ENCODE measurements around the gene NPAS3. TPM values are rescaled to one million over a fixed set of nuclear protein-coding genes. Genes with fewer than 3 reads are reported as not detected.

The NPAS3 gene
- total and polyA plus RNA-seq, 2 donors (not counting 3 experiments of a cell fraction or from before 2014, with no cell fraction given), result 0.10 to 0.13 TPM

DNA sequence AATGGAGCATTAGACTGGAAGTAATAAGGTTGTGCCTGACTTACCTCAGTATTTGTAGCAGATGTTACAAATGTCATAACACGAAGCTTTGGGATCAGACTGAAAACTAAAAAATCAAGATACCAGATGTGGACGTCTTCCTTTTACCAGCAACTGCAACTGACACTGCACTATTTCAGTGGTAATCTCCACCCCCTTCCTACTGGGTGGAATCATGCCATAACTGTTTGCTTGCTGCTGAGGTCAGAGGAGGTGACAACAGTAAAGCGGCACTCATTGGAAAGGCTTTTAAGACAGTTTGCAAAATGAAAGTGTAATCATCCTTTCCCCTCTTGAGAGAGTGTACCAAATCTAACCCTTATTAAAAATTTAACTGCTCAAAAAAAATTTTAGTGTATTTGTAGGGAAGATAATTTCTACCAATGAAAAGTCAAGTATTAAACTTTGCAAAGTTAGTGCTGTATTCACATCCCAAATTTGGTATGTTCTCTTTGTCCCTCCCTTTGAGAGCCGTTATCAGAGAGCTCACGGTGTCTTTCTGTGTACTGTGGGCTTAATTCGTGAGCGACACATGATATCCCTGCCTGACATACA, 420.7 kb downstream of the NPAS3 start:
- H3K9ac ChIP-seq (replicated peaks; ENCODE audit: extremely low read depth, insufficient read depth, low read length), result no peak overlapping the region
- no peak overlapping the region for H3K27ac ChIP-seq (ENCODE audit: insufficient read depth, low read depth, low read length)
- no peaks in the 10 kb centered on the region for H3K36me3 ChIP-seq (ENCODE audit: control insufficient read depth in 2 of 2, extremely low read depth in 1 of 2, insufficient read depth in 2 of 2, low read length in 2 of 2)
- ChIA-PET POLR2A (no interaction called here), CTCF (no interaction called here)
- no peaks in the 10 kb centered on the region for H3K9me3 ChIP-seq (replicated peaks; ENCODE audit: control insufficient read depth, insufficient read depth, low read length)
- H3K9me1 ChIP-seq (replicated peaks; ENCODE audit: control insufficient read depth, extremely low read depth, insufficient read depth, low read length), result no peaks in the 10 kb centered on the region
- FAIRE-seq (no peak), DNase-seq (ENCODE audit: low read depth, low spot score) (no peak)
- intact Hi-C loops (cut with micrococcal nuclease) (no loop called here), dilution Hi-C loops (cut with MboI; ENCODE audit: extremely low pct_ligation_motif_present, low sequenced_read_pairs) (no loop called here)
- H3K4me2 ChIP-seq (ENCODE audit: insufficient read depth, low read length), result no peak overlapping the region
- no peaks in the 10 kb centered on the region for H3K79me2 ChIP-seq (ENCODE audit: control insufficient read depth, insufficient read depth, low read length)
- H3K27me3 ChIP-seq (ENCODE audit: control insufficient read depth in 2 of 2, insufficient read depth in 2 of 2, low read length in 2 of 2), result no peaks in the 10 kb centered on the region
- no peaks in the 10 kb centered on the region for H4K20me1 ChIP-seq (replicated peaks; ENCODE audit: control insufficient read depth, extremely low read depth, insufficient read depth, low read length)
- no peak overlapping the region for H2AFZ ChIP-seq (ENCODE audit: low read depth, low read length)
- no peak for TF ChIP-seq POLR2A (IDR thresholded peaks at IDR 0.05; ENCODE audit: low read depth, low read length)
- TF ChIP-seq GATA2 (IDR thresholded peaks at IDR 0.05; ENCODE audit: insufficient read depth, insufficient read length, low read depth, low read length), result no peak
- no peak for TF ChIP-seq MYC (IDR thresholded peaks at IDR 0.05; ENCODE audit: low read depth, low read length)
- no peak overlapping the region for H3K4me3 ChIP-seq (replicated peaks in 1 of 3; ENCODE audit: insufficient read depth in 1 of 3, low read depth in 1 of 3, low read length in 3 of 3)
- no peaks in the 10 kb centered on the region for H3K4me1 ChIP-seq (ENCODE audit: control insufficient read depth, extremely low read depth, insufficient read depth, low read length)
- no TSS peak for BruUV-seq (replicated peaks)

DNA sequence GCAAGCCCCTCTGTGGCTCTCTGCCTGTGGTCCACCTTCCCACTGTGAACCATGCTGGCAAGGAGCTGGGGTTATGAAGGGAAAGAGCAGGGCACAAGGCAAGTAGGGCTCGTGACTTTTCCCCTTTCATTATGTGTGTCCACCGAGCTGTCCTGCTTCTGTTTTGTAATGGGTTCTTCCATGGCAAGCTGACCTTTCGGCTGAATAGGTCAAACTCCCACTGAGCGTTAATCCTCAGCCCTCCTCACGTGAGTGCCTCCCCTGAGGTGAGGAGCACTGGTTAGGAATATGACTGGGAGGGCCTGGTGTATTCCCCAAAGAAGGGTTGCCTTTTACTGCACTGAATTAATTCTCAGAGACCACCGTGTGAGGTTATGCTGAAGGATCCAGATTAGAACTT, 424.3 kb downstream of the NPAS3 start:
- CTCF ChIA-PET, result no interaction called here

More for the DNA sequence above, 424.3 kb downstream of the NPAS3 start:
- FAIRE-seq (no peak), DNase-seq (ENCODE audit: low read depth, low spot score) (no peak)
- dilution Hi-C loops (cut with MboI; ENCODE audit: extremely low pct_ligation_motif_present, low sequenced_read_pairs), result no loop called here
- no peak overlapping the region for H3K9ac ChIP-seq (replicated peaks; ENCODE audit: extremely low read depth, insufficient read depth, low read length)
- intact Hi-C loops (cut with micrococcal nuclease), result no loop called here
- TF ChIP-seq MYC (IDR thresholded peaks at IDR 0.05; ENCODE audit: low read depth, low read length), result no peak
- TF ChIP-seq GATA2 (IDR thresholded peaks at IDR 0.05; ENCODE audit: insufficient read depth, insufficient read length, low read depth, low read length), result no peak
- TF ChIP-seq EZH2 (IDR thresholded peaks at IDR 0.05; ENCODE audit: borderline replicate concordance, low read depth, low read length, severe bottlenecking), result no peak
- TF ChIP-seq POLR2A (IDR thresholded peaks at IDR 0.05; ENCODE audit: low read depth, low read length), result no peak
- TF ChIP-seq FOS (IDR thresholded peaks at IDR 0.05; ENCODE audit: borderline replicate concordance, insufficient read depth, low read length), result no peak
- TF ChIP-seq POLR2AphosphoS5 (IDR thresholded peaks at IDR 0.05; ENCODE audit: insufficient read depth, low read depth, low read length), result no peak
- TF ChIP-seq, protein P1, sequence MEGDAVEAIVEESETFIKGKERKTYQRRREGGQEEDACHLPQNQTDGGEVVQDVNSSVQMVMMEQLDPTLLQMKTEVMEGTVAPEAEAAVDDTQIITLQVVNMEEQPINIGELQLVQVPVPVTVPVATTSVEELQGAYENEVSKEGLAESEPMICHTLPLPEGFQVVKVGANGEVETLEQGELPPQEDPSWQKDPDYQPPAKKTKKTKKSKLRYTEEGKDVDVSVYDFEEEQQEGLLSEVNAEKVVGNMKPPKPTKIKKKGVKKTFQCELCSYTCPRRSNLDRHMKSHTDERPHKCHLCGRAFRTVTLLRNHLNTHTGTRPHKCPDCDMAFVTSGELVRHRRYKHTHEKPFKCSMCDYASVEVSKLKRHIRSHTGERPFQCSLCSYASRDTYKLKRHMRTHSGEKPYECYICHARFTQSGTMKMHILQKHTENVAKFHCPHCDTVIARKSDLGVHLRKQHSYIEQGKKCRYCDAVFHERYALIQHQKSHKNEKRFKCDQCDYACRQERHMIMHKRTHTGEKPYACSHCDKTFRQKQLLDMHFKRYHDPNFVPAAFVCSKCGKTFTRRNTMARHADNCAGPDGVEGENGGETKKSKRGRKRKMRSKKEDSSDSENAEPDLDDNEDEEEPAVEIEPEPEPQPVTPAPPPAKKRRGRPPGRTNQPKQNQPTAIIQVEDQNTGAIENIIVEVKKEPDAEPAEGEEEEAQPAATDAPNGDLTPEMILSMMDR (IDR thresholded peaks at IDR 0.05; ENCODE audit: extremely low read depth in 1 of 2, insufficient read depth in 1 of 2, low read depth in 1 of 2, low read length in 2 of 2), result no peak
- TF ChIP-seq JUN (IDR thresholded peaks at IDR 0.05; ENCODE audit: borderline replicate concordance, insufficient read depth, insufficient read length, low read depth), result no peak
- TF ChIP-seq MAX (IDR thresholded peaks at IDR 0.05; ENCODE audit: insufficient read depth, insufficient read length), result no peak
- POLR2A ChIA-PET, result no interaction called here
- H3K4me2 ChIP-seq (ENCODE audit: insufficient read depth, low read length), result no peak overlapping the region
- no peaks in the 10 kb centered on the region for H3K36me3 ChIP-seq (ENCODE audit: control insufficient read depth in 2 of 2, extremely low read depth in 1 of 2, insufficient read depth in 2 of 2, low read length in 2 of 2)
- no peaks in the 10 kb centered on the region for H4K20me1 ChIP-seq (replicated peaks; ENCODE audit: control insufficient read depth, extremely low read depth, insufficient read depth, low read length)
- no TSS peak for BruUV-seq (replicated peaks)
- H3K27ac ChIP-seq (ENCODE audit: insufficient read depth, low read depth, low read length), result no peak overlapping the region
- H2AFZ ChIP-seq (ENCODE audit: low read depth, low read length), result no peak overlapping the region
- H3K27me3 ChIP-seq (ENCODE audit: control insufficient read depth in 2 of 2, insufficient read depth in 2 of 2, low read length in 2 of 2), result no peaks in the 10 kb centered on the region
- H3K4me1 ChIP-seq (ENCODE audit: control insufficient read depth, extremely low read depth, insufficient read depth, low read length), result no peaks in the 10 kb centered on the region
- no peaks in the 10 kb centered on the region for H3K9me1 ChIP-seq (replicated peaks; ENCODE audit: control insufficient read depth, extremely low read depth, insufficient read depth, low read length)
- no peak overlapping the region for H3K4me3 ChIP-seq (replicated peaks in 1 of 3; ENCODE audit: insufficient read depth in 1 of 3, low read depth in 1 of 3, low read length in 3 of 3)
- H3K79me2 ChIP-seq (ENCODE audit: control insufficient read depth, insufficient read depth, low read length), result no peaks in the 10 kb centered on the region
- H3K9me3 ChIP-seq (replicated peaks; ENCODE audit: control insufficient read depth, insufficient read depth, low read length), result no peaks in the 10 kb centered on the region

All from endothelial cell of umbilical vein (primary cell).